Endodermal cell (in vitro differentiated cells): ENCODE results near the gene SLC46A1. TPM values are rescaled to one million over a fixed set of nuclear protein-coding genes. Genes with fewer than 3 reads are reported as not detected.
"Not testable (repeated sequence)": the region's sequence is repeated elsewhere in the genome, so short reads cannot be mapped to it uniquely, and the experiment has no call there.

Experiments
- DNase-seq: peaks from one replicate; pipeline ENCODE4 v3.0.0-alpha.2; 2017
- H3K27ac ChIP-seq: 2 replicates; pipeline ENCODE4 v1.5.1; 2013; ENCODE audit warnings: mild to moderate bottlenecking, low read depth, low read length, moderate library complexity
- H3K27me3 ChIP-seq: 2 replicates; pipeline ENCODE4 v1.6.1; 2013; ENCODE audit warnings: mild to moderate bottlenecking, low read length, moderate library complexity; ENCODE audit not compliant: insufficient read depth, control insufficient read depth, poor library complexity, severe bottlenecking
- H3K36me3 ChIP-seq: 2 replicates; pipeline ENCODE4 v1.7.0; 2013; ENCODE audit warnings: mild to moderate bottlenecking, low read length, moderate library complexity; ENCODE audit not compliant: control insufficient read depth, insufficient read depth
- H3K4me1 ChIP-seq: one replicate; pipeline ENCODE4 v1.7.0; 2013; ENCODE audit warnings: low read length; ENCODE audit not compliant: control insufficient read depth, insufficient read depth
- H3K4me3 ChIP-seq: 2 replicates; pipeline ENCODE4 v1.5.1; 2013; ENCODE audit warnings: mild to moderate bottlenecking, low read length, moderate library complexity
- H3K9ac ChIP-seq: 2 replicates; pipeline ENCODE4 v1.6.1; 2013; ENCODE audit warnings: mild to moderate bottlenecking, low read length, moderate library complexity; ENCODE audit not compliant: poor library complexity, severe bottlenecking; ENCODE audit errors: extremely low read depth
- H3K9me3 ChIP-seq: 2 replicates; pipeline ENCODE4 v1.6.1; 2013; ENCODE audit warnings: mild to moderate bottlenecking, low read length, moderate library complexity; ENCODE audit not compliant: control insufficient read depth
- H3K27ac Mint-ChIP-seq: 2 replicates; pipeline ENCODE4 v1.8.0; 2020; ENCODE audit warnings: mixed read lengths
- H3K27me3 Mint-ChIP-seq: 2 replicates; pipeline ENCODE4 v1.8.0; 2021; ENCODE audit warnings: mild to moderate bottlenecking, mixed read lengths; ENCODE audit not compliant: insufficient read depth
- H3K36me3 Mint-ChIP-seq: 2 replicates; pipeline ENCODE4 v1.8.0; 2020; ENCODE audit warnings: low read depth, mixed read lengths
- H3K4me1 Mint-ChIP-seq: 2 replicates; pipeline ENCODE4 v1.8.0; 2020; ENCODE audit warnings: mixed read lengths
- H3K4me3 Mint-ChIP-seq: 2 replicates; pipeline ENCODE4 v1.8.0; 2020; ENCODE audit warnings: mild to moderate bottlenecking, moderate library complexity, mixed read lengths
- H3K9me3 Mint-ChIP-seq: 2 replicates; pipeline ENCODE4 v1.8.0; 2020; ENCODE audit warnings: mild to moderate bottlenecking, mixed read lengths
- WGBS, 2 experiments: methylation state at CpG; one replicate each; pipeline versions ENCODE4 v1.1.5 to v1.1.7; 2013; ENCODE audit warnings: missing lambda C conversion rate in 2 of 2, mixed read lengths in 1 of 2; ENCODE audit not compliant: insufficient coverage in 1 of 2, insufficient read length in 1 of 2; 5-methylcytosine and 5-hydroxymethylcytosine counted together
- total RNA-seq, 2 donors: library from RNA; stranded (reverse); fragmentation: NEBNext Ultra II Directional in 1 of 2; extraction: Animal tissue kit (Norgen Biotek cat#: 25700) in 1 of 2; gene quantifications; 2 replicates in 1 of 2; 3 replicates in 1 of 2; pipeline ENCODE4 v1.2.1, GENCODE V29; 2021
- TF ChIP-seq, protein P1 (sequence below): fragments of 200-600 bp; sonication (generic); conservative IDR thresholded peaks from 2 replicates; pipeline ENCODE4 v1.5.0; 2021; ENCODE audit warnings: antibody characterized with exemption, mild to moderate bottlenecking

SLC46A1 gene
- total RNA-seq, 2 donors from 2014 or later, result 6.9 to 10.9 TPM

DNA sequence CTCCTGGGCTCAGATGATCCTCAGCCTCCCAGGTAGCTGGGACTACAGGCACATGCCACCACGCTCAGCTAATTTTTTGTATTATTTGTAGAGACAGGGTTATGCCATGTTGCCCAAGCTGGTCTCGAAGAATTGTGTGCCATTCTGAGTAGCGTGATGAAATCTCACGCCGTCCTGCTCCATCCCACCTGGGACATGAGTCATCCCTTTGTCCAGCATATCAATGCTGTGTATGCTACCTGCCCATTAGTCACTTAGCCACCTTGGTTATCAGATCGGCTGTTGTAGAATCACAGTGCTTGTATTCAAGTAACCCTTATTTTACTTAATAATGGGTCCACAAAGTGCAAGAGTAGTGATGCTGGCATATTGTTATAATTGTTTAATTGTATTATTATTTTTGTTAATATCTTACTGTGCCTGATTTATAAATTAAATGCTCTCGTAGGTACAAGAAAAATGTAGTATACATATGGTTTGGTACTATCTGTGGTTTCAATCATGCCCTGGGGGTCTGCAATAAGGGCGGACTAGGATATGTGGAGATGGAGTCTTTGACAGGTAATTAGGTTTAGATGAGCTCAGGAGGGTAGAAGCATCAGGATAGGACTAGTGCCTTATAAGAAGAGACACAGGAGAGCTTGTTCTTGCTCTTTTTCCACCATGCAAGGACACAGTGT is 40.8 kb upstream of the SLC46A1 start:
- Histone ChIP-seq H3K9me3 (no peaks in the 10 kb centered on the region), H3K27ac (no peak overlapping the region), H3K27me3 (no peaks in the 10 kb centered on the region), H3K9ac (no peak overlapping the region), H3K4me3 (no peak overlapping the region), H3K4me1 (no peaks in the 10 kb centered on the region), H3K36me3 (no peaks in the 10 kb centered on the region)
- 93 to 100% methylated on average over 6 to 8 of the region's 8 CpGs for WGBS, 2 experiments
- no peaks in the 10 kb centered on the region for H3K4me1 Mint-ChIP-seq
- H3K27me3 Mint-ChIP-seq, result peaks cover 43% of the 10 kb centered on the region
- TF ChIP-seq, protein P1, sequence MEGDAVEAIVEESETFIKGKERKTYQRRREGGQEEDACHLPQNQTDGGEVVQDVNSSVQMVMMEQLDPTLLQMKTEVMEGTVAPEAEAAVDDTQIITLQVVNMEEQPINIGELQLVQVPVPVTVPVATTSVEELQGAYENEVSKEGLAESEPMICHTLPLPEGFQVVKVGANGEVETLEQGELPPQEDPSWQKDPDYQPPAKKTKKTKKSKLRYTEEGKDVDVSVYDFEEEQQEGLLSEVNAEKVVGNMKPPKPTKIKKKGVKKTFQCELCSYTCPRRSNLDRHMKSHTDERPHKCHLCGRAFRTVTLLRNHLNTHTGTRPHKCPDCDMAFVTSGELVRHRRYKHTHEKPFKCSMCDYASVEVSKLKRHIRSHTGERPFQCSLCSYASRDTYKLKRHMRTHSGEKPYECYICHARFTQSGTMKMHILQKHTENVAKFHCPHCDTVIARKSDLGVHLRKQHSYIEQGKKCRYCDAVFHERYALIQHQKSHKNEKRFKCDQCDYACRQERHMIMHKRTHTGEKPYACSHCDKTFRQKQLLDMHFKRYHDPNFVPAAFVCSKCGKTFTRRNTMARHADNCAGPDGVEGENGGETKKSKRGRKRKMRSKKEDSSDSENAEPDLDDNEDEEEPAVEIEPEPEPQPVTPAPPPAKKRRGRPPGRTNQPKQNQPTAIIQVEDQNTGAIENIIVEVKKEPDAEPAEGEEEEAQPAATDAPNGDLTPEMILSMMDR, result no peak
- peaks cover 2% of the 10 kb centered on the region for H3K9me3 Mint-ChIP-seq
- H3K4me3 Mint-ChIP-seq, result no peak overlapping the region
- H3K27ac Mint-ChIP-seq, result no peak overlapping the region
- no peaks in the 10 kb centered on the region for H3K36me3 Mint-ChIP-seq
- DNase-seq, result no peak

DNA sequence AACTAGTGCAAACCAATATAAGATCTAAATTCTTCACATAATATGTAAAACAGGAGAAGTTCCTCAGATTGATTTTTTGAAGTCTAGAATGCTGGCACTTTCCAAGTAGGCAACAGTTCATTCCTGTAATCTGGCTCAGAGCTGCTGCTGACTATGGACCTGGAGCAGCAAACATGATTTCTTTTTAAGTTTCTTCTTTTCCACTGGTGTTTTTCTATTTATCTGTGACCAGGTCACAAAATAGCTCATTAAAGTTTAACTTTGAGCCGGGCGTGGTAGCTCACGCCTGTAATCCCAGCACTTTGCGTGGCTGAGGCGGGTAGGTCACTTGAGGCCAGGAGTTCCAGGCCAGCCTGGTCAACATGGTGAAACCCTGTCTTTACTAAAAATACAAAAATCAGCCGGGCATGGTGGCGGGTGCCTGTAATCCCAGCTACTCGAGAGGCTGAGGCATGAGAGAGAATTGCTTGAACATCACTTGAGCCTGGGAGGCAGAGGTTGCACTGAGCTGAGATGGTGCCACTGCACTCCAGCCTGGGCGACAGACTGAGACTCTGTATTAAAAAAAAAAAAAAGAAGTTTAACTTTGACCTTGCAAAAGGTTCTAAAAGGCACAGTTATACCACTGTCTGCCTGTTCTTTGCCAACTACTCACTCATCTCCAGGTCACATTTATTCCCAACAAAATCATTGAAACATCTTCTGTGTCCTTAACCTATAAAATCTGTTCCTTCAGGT is 38.1 kb upstream of the SLC46A1 start:
- no peak overlapping the region for H3K4me3 Mint-ChIP-seq
- Histone ChIP-seq H3K4me1 (no peaks in the 10 kb centered on the region), H3K4me3 (no peak overlapping the region), H3K36me3 (no peaks in the 10 kb centered on the region), H3K9me3 (no peaks in the 10 kb centered on the region), H3K27ac (no peak overlapping the region), H3K27me3 (peaks cover 4% of the 10 kb centered on the region), H3K9ac (no peak overlapping the region)
- no peaks in the 10 kb centered on the region for H3K9me3 Mint-ChIP-seq
- peaks cover 32% of the 10 kb centered on the region for H3K27me3 Mint-ChIP-seq
- no peak for DNase-seq
- TF ChIP-seq, protein P1, result no peak
- H3K27ac Mint-ChIP-seq, result no peak overlapping the region
- no peaks in the 10 kb centered on the region for H3K4me1 Mint-ChIP-seq
- H3K36me3 Mint-ChIP-seq, result no peaks in the 10 kb centered on the region
- 91 to 92% methylated on average over 9 of the region's 9 CpGs for WGBS, 2 experiments

DNA sequence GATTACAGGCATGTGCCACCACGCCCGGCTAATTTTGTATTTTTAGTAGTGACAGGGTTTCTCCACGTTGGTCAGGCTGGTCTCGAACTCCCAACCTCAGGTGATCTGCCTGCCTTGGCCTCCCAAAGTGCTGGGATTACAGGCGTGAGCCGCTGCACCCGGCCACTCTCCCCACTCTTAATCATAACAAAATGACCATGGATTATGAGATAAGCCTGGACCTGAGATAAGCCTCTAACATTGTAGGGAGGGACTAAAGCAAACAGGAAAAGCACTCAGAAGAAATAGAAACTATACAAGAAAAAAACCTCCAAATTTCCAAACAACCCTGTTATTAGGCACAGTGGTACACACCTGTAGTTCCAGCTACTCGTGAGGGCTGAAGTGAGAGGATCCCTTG is 28.3 kb upstream of the SLC46A1 start:
- H3K9me3 ChIP-seq, H3K4me3 ChIP-seq, H3K36me3 Mint-ChIP-seq, H3K27ac ChIP-seq, H3K36me3 ChIP-seq, H3K27me3 ChIP-seq, H3K4me1 ChIP-seq, H3K4me3 Mint-ChIP-seq, H3K4me1 Mint-ChIP-seq, H3K9me3 Mint-ChIP-seq, H3K9ac ChIP-seq, DNase-seq, H3K27ac Mint-ChIP-seq: not testable (repeated sequence)
- H3K27me3 Mint-ChIP-seq, result peaks cover 33% of the 10 kb centered on the region
- 97 to 100% methylated on average over 1 to 8 of the region's 8 CpGs for WGBS, 2 experiments
